ENCODE results near the gene IQCF2. TPM values are rescaled to one million over a fixed set of nuclear protein-coding genes. Genes with fewer than 3 reads are reported as not detected.

Gene IQCF2
- total RNA-seq, result not detected

DNA sequence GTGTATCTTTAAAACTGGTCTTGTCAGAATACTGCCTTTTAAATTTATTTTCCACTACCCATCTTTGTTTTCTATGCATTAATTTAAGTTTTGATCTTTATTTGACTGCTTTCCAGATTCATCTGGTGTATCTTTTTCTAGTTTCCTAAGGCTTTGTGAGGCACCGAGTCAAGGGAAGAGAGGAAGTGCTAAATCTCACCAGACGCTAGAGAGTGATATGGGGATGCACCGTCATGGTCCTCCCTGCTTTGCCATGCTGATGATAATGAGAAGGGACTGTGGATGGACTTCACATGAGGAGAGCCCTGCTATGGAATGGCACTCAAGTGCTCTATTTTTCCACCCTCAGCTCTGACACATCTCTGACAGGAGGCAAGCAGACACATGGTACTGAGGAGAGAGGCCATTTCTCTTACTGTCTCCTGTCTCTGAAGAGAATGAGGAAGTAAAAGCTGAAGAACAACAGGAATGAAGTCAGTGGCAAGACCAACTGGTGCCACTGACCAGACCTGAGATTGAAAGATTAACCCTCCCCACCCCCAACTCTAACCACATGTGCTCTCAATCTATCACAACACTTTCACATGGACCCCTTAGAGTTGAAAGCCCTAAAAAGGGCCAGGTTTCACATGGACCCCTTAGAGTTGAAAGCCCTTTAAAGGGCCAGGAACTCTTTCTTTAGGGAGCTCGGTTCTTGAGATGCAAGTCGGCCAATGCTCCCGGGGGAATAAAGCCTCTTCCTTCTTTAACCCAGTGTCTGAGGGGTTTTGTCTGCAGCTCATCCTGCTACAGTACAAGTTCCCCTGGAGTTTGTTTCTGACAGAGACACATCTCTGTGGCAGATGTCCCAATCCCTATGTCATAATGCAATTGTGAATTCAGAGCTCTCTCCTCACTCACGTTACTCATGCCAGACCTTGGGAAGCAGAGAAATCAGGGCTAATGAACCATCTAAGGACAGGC lies at the start of gene IQCF2:
Gene IQCF2 (plus strand): TSS at position 913 of the 963 bp plus-strand sequence. CDS start 52 bp downstream, outside the sequence.
- Histone ChIP-seq H3K4me3 (no peak within 1 kb of the TSS), H3K36me3 (no peaks in the 10 kb centered on the region), H3K27ac (no peak within 1 kb of the TSS), H3K27me3 (no peaks in the 10 kb centered on the region), H3K9me3 (no peaks in the 10 kb centered on the region), H3K4me1 (no peaks in the 10 kb centered on the region)
- intact Hi-C loops (cut with DNase I), result no loop called here
- TF ChIP-seq POLR2A (IDR thresholded peaks at IDR 0.05) (no peak), POLR2AphosphoS5 (IDR thresholded peaks at IDR 0.05; ENCODE audit: insufficient read depth in 1 of 2, low read depth in 1 of 2) (no peak)
- TF ChIP-seq, protein P1, sequence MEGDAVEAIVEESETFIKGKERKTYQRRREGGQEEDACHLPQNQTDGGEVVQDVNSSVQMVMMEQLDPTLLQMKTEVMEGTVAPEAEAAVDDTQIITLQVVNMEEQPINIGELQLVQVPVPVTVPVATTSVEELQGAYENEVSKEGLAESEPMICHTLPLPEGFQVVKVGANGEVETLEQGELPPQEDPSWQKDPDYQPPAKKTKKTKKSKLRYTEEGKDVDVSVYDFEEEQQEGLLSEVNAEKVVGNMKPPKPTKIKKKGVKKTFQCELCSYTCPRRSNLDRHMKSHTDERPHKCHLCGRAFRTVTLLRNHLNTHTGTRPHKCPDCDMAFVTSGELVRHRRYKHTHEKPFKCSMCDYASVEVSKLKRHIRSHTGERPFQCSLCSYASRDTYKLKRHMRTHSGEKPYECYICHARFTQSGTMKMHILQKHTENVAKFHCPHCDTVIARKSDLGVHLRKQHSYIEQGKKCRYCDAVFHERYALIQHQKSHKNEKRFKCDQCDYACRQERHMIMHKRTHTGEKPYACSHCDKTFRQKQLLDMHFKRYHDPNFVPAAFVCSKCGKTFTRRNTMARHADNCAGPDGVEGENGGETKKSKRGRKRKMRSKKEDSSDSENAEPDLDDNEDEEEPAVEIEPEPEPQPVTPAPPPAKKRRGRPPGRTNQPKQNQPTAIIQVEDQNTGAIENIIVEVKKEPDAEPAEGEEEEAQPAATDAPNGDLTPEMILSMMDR (IDR thresholded peaks at IDR 0.05), result no peak
- DNase-seq (ENCODE audit: extremely low spot score in 2 of 2), result no peak

DNA sequence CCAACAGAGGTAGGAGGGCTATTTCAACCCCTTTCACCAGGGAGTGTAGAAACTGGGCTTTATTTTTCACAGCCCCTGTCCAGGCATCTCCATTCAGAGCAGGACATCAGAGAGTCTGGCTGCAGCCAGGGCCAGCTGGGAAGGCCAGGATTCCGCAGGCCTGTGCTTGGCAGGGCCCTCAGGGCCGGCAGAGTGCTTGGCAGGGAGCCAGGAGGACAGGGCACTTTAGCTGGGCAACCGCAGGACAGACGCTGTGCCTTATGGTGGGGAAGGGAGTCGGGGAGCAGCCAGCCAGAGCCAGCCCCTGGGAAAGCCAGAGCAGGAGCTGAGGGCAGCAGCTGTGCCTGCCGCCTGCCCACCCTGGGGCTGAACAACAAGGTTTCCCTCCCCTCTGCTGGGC lies 47.9 kb upstream of the IQCF2 start:
- H3K27me3 ChIP-seq, result no peaks in the 10 kb centered on the region
- no peak for DNase-seq (ENCODE audit: extremely low spot score in 2 of 2)
- no peaks in the 10 kb centered on the region for H3K9me3 ChIP-seq
- TF ChIP-seq, protein P1 (IDR thresholded peaks at IDR 0.05), result no peak
- TF ChIP-seq POLR2A (IDR thresholded peaks at IDR 0.05) (no peak), POLR2AphosphoS5 (IDR thresholded peaks at IDR 0.05; ENCODE audit: insufficient read depth in 1 of 2, low read depth in 1 of 2) (no peak)
- H3K4me1 ChIP-seq, result no peaks in the 10 kb centered on the region
- H3K36me3 ChIP-seq, result no peaks in the 10 kb centered on the region
- intact Hi-C loops (cut with DNase I), result no loop called here
- H3K4me3 ChIP-seq, result no peak overlapping the region
- H3K27ac ChIP-seq, result no peak overlapping the region

DNA sequence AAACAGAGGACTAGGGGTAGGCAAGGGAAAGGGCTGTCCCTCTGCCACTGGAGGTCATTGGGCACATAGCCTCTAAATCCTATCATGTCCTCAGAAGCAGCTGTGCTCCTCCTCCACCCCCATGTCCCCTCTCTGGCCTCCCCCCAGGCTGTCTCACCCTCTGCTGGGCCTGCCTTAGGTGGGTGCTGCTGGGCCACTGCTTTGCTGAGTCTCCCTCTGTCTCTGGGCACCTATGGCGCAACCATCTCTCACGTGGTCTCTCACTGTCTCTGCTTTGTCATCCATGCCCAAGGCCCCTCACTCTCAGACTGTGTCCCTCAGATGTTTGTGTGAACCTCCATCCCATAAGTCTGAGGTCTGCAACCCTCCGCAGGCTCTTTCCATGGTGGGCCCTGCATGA lies 47.4 kb upstream of the IQCF2 start:
- intact Hi-C loops (cut with DNase I), result no loop called here
- H3K27ac ChIP-seq, result no peak overlapping the region
- no peaks in the 10 kb centered on the region for H3K36me3 ChIP-seq
- no peak for DNase-seq (ENCODE audit: extremely low spot score in 2 of 2)
- H3K4me1 ChIP-seq, result no peaks in the 10 kb centered on the region
- TF ChIP-seq POLR2A (IDR thresholded peaks at IDR 0.05) (no peak), POLR2AphosphoS5 (IDR thresholded peaks at IDR 0.05; ENCODE audit: insufficient read depth in 1 of 2, low read depth in 1 of 2) (no peak)
- TF ChIP-seq, protein P1 (IDR thresholded peaks at IDR 0.05), result no peak
- H3K4me3 ChIP-seq, result no peak overlapping the region
- H3K9me3 ChIP-seq, result no peaks in the 10 kb centered on the region
- no peaks in the 10 kb centered on the region for H3K27me3 ChIP-seq

DNA sequence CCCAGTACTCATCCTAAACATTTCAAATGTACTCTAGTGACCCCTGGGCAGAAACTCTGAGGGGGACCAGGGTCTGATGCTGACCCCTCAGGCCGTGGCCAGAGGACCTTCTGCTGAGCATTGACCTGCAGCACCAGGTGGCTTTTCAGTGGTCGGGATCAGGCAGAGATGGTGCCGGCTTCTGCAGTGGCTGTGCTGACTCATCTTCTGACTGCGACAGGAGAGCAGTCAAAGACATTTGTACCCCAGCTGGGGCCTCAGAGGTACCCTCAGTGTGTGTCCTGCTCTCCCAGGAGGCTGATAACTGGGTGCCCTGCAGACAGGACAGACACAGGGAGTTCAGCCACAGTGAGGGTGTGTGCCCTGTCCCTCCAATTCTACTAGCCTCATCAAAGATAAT lies 45.8 kb upstream of the IQCF2 start:
- Histone ChIP-seq H3K9me3 (no peaks in the 10 kb centered on the region), H3K27ac (no peak overlapping the region), H3K4me3 (no peak overlapping the region), H3K4me1 (no peaks in the 10 kb centered on the region), H3K27me3 (no peaks in the 10 kb centered on the region), H3K36me3 (no peaks in the 10 kb centered on the region)
- TF ChIP-seq POLR2AphosphoS5 (IDR thresholded peaks at IDR 0.05; ENCODE audit: insufficient read depth in 1 of 2, low read depth in 1 of 2) (no peak), POLR2A (IDR thresholded peaks at IDR 0.05) (no peak)
- TF ChIP-seq, protein P1 (IDR thresholded peaks at IDR 0.05), result no peak
- no peak for DNase-seq (ENCODE audit: extremely low spot score in 2 of 2)
- intact Hi-C loops (cut with DNase I), result no loop called here

DNA sequence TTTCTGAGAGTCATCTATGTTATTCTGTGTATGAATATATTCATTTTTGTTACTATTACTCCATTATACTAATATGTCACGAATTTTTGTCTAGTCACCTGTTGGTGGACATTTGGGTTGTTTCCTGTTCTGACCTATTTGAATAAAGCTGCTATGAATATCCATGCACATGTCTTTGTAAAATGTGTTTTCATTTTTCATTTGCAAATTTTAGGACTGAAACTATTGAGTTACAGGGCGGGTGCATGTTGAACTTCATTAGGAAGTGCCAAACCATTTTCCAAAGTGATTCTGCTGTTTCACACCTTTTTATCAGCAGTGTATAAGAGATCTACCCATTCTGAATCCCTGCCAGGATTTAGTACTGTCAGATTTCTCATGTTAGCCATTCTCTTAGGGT lies 44.7 kb upstream of the IQCF2 start:
- no peaks in the 10 kb centered on the region for H3K4me1 ChIP-seq
- intact Hi-C loops (cut with DNase I), result no loop called here
- no peak overlapping the region for H3K27ac ChIP-seq
- H3K9me3 ChIP-seq, result no peaks in the 10 kb centered on the region
- TF ChIP-seq POLR2AphosphoS5 (IDR thresholded peaks at IDR 0.05; ENCODE audit: insufficient read depth in 1 of 2, low read depth in 1 of 2) (no peak), POLR2A (IDR thresholded peaks at IDR 0.05) (no peak)
- TF ChIP-seq, protein P1 (IDR thresholded peaks at IDR 0.05), result no peak
- no peaks in the 10 kb centered on the region for H3K36me3 ChIP-seq
- no peaks in the 10 kb centered on the region for H3K27me3 ChIP-seq
- no peak overlapping the region for H3K4me3 ChIP-seq
- DNase-seq (ENCODE audit: extremely low spot score in 2 of 2), result no peak

Data from vagina (tissue), 2 donors.